Stimulated activated CD4-positive, alpha-beta T cell treated with anti-CD3 and anti-CD28 coated beads, Interleukin-2, amount 100 ng/mL, for 24 hours (primary cell): ENCODE measurements around the gene C9orf153.
A peak's percentile ranks its signal among the peaks of the same experiment; 100 is the strongest.
"Not testable (repeated sequence)": the region's sequence is repeated elsewhere in the genome, so short reads cannot be mapped to it uniquely, and the experiment has no call there.

Experiments used
- DNase-seq, 2 donors: peaks; one replicate each; pipeline ENCODE4 v3.0.0-alpha.2; 2020

Gene C9orf153

DNA sequence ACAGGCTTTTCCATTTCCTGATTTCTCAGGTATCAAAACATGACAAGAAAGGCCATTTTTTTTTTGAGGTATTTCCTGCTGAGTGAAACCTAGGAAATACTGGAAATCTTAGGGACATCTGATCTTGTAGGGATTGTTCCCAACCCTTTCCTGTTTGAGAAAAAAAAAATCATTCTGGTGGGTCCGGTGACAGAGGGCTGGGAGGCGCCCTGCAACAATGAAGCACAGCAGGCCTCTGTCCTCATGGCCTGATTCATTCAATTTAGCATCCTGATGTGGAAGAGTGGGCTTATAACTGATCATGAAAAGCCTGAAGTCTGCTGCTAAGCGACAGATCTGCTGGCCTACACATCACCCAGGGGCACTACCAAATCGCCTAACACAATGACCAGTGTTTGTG is 3.0 kb upstream of the C9orf153 start:
- DNase-seq = no peak

DNA sequence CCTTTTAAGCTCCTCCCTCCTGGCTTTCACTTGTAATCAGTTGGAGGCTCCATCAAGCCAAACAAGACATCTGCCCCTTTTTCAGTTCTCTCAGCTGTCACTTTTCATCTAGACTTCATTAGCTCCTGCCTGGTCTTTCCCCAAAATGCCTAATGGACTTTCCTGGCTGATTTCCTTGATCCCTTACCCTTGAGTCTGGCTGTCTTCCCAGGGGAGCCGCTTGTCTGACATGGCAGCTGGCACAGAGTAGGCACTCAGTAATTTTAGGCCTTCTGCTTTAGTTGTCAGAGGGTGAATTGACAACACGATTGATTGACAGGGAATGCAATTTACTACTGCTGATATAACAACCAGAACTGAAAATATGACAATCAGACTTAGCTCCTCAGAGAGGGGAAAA is 2.1 kb downstream of the C9orf153 start:
- DNase-seq = no peak

DNA sequence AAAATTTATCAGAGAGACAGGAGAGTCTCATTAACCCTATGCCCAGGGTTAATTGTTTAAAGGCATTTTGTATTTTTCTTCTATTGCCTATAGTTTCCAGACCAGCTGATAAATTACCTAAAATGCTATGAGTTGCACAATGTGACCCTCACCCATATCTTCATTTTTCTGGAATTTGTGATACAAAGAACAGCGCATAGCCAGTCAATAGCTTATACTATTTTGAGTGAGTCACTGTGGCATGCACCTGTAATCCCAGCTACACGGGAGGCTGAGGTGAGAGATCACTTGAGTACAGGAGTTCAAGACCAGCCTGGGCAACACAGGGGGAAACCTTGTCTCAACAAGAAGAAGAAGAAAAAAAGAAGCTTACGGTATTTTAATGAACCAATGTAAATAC is 2.8 kb downstream of the C9orf153 start:
- DNase-seq = no peak

DNA sequence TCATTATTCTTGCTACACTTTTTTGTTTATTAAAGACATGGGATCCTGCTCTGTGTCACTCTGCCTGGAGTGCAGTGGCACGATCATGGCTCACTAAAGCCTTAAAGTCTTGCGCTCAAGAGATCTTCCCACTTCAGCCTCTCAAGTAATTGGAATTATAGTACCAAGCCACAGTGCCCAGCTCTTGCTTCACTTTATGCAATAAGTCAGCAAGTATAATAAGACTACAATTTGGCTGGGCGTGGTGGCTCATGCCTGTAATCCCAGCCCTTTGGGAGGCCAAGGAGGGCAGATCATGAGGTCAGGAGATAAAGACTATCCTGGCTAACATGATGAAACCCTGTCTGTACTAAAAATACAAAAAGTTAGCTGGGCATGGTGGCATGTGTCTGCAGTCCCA is 5.9 kb downstream of the C9orf153 start:
- no peak for DNase-seq

DNA sequence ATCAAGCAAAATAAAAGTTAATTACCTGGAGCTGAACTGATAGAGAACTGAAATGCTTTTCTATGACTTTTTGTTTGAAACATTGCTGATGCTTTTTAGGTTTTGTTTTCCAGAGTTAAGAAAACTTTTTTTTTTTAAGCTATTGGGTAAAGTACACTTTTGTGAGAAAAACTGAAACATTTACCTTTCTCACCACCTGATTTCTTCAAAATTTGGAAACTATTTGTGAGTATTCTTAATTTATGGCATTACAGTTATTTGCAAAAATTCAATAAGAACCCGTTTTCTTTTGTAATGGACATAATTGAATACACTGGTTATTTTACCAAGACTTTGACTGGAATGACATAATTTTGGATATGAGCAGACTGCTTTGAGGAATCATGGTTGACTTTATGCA is 6.6 kb downstream of the C9orf153 start:
- no peak for DNase-seq

DNA sequence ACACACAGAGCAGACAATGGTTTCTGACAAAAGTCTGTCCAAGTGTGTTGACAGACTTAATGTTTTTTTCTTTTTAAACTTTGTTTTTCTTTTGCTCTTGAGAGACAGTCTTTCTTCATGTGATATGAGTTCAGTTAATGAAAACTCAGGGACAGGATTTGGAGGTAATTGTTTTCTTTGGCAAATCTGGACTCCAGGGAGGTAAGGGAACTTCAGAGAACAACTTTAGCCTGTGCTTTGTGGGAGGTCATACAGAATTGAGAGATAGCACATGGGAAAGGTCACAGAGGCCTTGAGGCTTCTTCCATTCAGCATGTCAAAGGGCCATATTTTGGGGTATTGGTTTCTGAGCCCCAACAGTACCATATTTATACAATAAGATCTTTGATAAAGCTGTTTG is 9.3 kb downstream of the C9orf153 start:
- DNase-seq = no peak

DNA sequence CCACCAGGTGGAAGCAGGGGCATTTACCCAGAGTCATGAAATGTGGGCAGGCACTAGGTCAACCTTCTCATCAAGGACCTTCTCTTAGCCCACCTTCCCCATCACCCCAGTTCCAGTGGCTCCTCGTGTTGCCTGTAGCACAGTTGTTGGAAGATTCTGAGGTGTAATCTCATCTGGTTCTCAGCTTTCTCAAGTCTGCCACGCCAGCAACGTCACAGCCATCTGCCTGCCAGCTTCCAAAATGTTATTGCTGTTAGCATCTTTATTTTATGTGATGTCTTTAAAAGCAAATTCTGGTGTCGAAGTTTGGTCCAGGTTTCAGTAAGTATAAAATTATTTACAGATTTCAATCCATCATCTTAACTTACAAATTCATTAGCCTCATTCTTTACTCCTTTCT is 10.7 kb downstream of the C9orf153 start:
- no peak for DNase-seq

DNA sequence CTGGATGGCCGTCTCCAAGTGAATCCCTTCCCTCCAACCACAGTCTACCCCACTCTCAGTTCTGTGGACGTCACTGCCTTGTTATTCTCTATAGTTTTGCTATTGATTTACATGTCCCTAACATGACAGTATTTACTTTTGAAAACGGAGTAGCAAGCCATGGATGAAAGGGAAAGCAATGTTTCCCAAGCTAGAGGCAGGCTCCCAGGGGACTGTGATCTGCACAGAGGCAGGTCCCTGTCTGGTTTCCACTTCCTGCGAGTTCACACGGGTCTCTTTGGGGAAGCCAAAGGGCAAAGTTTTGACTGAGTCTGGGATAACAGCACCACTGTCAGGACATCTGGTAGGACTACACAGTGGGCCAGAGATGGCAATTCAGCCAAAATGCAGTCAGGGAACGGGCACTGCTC is 12.7 kb downstream of the C9orf153 start:
- no peak for DNase-seq

DNA sequence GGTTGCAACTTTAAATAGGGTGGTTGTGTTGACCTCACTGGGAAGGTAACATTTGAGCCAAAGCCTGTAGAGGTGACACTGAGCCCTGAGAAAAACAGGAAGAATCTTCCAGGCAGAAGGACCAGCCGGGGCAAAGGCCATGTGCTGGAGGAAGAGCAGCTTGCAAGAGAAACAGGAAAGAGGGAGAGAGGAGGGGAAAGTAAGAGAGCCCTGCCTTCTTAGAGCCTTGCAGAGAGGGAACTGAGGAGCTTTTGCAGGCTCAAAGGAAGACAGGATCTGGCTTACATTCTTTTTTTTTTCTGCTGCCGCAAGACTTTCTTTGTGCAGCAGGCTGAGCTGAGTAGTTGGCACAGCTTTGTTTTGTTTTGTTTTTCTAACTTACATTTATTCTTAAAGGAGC is 17.4 kb downstream of the C9orf153 start:
- no peak for DNase-seq

DNA sequence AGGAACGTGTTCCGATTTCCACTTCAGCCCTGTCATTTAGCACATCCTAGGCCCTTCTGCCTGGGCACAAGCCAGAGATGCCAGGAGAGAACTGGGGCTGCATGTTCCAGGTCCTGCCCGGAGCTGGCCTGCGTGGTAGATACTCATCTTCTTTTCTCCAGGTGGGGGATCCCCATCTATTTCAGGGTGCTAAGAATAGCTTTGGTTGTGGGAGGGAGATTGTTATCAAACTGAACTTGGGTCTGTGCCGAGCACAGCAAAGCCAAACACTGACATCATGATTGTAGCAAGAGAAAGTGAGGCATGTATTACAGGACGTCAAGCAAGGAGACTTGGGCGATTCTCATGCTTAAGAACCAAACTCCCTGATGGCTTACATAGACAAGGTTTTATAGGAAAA is 18.2 kb downstream of the C9orf153 start:
- peak in 1 of 2 donors; percentile 11 for DNase-seq

DNA sequence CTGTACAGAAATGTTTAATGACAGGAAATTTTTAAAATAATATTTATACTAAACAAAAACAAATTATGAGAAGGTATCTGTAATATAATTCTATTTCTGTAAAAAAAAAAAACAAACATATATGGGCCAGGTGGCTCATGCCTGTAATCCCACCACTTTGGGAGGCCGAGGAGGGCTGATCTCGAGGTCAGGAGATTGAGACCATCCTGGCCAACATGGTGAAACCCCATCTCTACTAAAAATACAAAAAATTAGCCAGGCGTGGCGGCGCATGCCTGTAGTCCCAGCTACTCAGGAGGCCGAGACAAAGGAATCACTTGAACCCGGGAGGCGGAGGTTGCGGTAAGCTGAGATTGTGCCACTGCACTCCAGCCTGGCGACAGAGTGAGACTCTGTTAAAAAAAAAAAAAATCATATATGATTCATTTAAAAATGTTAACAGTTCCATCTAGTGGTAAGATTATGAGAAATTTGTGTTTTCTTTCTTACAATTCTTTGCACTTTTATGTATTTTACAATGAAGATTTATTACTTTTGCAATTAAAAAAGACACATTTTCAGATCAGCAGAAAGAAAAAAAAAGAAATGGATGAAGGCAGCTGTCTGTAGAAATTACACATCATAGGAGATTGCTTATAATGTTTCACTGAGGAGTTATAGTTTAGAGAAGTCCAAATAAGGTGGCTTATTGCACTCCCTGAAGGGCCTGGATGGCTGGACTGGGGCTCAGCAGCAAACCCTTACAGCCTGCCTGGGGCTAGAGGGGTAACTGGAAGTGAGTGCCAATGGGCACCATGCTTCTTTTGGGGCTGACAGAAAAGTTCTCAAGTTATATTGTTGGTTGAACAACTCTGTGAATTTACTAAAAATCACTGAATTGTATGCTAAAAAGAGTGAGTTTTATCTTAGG is 20.3 kb downstream of the C9orf153 start:
- DNase-seq = no peak

DNA sequence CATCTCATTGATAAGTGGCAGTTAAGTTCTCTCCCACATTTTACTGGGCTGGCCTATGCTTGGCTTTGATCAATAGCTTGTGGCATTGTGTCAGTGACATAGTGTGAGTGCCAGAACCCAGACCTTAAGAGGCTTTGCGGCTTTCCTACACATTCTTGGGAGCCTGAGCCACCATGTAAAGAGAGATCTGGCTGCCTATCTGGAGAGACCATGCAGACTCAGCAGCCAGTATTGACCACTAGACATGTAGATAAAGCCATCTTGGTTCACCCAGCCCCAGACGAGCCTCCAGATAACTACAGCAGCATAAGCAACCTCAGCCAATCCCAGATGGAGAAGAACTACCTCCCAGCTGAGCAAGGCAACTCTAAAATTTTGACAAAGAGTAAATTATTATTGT is 28.6 kb downstream of the C9orf153 start:
- no peak for DNase-seq

DNA sequence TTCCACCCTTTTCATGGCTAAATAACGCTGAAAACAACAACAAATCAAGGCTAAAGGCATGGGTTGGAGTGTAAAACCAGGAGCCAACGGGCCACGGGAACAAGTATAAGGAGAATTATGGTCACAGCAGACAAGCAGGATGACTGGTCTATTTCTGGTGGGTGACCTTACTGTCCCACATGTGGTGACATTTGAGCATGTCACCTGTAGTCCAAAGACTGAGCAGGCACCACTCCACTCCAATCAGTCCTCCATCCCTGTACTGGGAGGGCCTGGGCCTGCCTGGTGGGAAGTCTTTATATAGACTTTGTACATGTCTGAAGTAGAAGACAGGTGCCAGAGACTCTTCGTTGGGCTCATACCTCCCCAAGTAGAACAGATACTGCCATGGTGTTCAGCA is 36.8 kb downstream of the C9orf153 start:
- DNase-seq = no peak

DNA sequence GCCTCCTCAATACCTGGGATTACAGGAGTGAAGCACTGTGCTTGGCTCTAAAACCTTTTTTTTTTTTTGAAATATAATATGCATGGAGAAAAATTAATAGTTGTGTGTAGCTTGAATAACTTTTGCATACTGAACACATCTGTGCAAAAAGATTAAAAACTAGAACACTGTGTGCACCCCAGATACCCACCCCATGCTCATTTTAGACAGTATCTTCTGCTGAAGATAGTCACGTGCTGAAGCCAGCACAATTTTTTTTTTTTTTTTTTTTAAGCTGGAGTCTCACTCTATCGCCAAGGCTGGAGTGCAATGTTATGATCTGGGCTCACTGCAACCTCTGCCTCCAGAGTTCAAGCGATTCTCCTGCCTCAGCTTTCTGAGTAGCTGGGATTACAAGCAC is 39.9 kb downstream of the C9orf153 start:
- DNase-seq = no peak

DNA sequence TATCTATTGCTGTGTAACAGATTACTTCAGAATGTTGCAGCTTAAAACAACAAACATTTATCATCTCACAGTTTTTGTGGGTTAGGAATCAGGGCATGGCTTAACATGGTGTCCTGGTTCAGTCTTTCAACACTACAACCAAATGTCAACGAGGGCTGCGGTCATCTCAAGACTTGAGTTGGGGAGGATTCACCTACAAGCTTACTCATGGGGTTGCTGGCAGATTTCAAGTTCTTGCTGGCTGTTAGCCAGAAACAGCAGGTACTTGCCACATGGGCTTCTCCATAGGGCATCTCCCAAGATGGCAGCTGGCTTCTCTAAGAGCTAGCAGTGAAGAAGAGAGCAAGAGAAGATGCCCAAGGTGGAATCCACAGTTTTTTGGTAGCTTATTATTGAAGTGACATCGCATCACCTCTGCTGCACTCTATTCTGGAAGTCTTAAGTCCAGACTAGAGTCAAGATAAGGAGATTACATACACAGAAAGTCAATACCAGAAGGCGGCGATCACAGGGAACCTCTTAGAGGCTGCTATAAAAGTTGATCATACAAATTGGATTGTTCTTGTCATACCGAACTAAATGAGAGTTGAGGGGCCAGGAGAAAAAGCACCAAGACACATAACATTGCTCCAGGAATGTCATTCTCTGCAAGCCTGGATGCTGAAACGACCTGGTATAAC is 42.2 kb downstream of the C9orf153 start:
- DNase-seq = no peak

DNA sequence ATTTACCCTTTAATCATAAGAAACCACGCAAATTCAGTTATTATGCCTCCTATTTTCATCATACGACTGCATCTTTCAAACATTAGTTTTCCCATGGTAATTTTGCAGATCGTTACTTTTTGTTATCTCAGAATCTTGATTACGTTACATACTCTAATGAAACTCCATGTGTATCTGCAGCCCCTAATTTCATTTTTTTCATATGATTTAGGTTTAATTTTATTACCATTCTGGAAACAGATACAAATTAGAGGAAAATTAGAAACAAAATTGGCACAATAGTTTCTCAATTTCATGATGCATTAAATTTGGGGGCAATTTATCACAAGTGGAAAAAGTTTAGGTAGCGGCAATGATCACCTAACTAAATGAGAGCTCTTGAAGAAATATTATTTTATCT is 52.3 kb downstream of the C9orf153 start:
- DNase-seq = no peak

DNA sequence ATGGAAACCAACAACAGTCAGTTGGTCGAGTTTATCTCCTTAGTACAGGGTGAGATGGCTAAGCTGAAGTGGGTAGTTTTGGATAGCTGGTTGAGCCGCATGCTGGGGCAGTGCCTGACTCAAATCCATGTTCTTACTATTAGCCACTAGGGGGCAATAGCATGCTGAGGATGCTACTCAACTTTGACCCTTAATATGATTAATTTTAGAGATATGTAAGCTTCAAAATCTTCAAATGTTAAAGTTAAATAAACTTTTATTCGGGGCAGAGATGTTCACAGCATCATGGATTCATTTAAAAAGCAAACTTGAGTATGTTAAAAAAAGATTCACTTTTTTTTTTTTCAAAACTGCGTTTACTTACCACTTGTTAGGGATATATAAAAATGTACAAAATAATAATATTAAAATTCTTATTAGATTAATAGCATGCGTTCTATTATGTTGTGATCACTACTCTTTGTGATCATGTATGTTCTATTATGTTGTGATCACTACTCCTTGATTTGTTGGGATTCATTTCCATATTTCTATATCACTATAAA is 57.0 kb downstream of the C9orf153 start:
- DNase-seq = peak in 1 of 2 donors; percentile 21

DNA sequence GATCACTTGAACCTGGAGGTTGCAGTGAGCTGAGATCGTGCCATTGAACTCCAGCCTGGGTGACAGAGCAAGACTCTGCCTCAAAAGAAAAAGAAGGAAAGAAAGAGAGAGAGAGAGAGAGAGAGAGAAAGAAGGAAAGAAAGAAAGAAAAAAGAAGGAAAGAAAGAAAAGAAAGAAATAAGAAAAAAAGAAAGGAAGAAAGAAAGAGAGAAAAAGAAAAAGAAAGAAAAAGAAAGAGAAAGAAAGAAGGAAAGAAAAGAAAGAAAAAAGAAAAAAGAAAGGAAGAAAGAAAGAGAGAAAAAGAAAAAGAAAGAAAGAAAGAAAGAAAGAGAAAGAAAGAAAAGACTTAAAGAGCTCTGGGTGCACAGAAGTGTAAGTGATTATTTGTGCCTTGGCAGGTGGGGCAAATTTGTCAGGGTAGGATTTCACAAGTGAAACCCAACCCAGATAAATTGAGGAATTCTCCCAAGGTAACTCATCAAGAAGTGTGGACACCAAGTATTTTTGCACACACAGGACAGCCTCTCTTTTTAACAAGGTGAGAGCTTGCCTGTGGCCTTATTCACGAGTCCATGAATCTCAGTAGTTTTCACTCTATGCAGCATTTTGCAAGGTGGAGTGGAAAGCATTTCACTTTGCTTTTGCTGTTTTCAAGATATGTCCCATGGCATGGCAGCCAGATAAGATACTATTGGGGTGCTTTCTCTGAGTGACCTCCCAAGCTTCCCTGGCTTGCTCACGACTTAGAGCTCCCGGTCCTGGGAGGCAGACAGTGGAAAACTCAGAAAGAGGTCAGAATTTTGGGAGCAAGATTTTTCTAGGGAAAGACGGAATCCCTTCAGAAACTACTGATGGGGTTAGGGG is 57.8 kb downstream of the C9orf153 start:
- DNase-seq = no peak

DNA sequence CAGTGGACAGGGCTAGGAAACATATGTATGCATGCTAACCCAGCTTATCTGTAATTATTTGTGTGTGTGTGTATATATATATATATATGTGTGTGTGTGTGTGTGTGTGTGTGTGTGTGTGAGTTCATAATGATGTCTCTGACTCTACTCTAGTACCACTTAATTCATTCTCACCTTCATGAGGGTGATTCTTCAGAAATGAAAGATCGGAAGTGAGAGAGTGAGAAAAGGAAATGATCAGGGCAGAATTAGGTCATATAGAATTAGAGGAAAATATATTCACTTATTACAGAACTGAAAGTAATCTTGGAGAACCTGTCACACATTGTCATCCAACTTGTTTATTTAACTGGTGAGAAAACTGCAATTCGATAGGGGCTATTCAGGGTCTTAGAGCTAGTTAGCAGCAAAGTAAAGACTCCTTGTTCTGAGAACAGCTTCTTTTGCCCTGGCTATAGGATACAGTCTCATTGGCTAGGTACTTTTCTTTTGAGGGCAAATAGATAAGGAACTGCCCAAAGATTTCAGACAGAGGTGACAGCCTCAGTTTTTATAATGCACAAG is 58.8 kb downstream of the C9orf153 start:
- no peak for DNase-seq

DNA sequence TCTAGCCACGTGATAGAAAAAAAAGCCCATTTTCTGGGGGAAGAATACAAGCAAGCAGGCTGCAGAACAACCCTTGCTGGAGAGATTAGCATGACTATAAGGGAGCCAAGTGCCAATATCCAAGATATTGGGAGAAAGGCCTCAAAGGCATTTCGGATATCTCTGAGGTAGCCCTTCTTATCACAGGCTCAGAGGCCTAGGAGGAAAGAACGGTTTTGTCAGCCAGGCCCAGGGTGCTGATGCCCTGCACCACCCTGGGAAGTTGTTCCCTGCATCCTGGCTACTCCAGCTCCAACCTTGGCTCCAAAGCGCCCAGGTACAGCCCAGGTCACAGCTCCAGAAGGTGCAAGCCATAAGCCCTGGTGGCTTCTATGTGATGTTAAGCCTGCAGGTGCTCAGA is 66.4 kb downstream of the C9orf153 start:
- no peak for DNase-seq

DNA sequence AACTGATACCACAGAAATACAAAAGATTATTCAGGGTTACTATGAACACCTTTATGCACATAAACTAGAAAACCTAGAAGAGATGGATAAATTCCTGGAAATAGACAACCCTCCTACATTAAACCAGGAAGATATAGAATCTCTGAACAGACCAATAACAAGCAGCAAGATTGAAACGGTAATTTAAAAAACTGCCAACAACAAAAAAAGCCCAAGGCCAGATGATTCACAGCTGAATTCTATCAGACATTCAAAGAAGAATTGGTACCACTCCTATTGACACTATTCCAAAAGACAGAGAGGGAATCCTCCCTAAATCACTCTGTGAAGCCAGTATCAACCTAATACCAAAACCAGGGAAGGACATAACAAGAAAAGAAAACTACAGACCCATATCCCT is 68.8 kb downstream of the C9orf153 start:
- not testable (repeated sequence) for DNase-seq

DNA sequence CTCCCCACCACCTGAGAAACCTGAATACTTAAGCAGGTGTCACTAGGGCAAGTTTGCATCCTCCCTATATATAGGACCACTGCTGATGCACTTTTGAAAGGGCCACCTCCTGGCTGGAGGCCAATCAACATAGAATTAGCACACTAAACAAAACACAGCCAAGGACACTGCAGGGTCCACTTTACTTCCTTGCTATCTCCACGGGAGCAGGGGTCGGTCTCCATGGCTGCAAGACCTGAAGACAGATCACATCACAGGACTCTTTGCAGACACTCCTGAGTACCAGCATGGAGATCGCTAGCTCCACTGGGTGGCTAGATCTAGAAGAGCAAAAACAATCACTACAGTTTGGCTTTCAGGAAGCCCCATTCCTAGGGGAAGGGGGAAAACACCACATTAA is 72.3 kb downstream of the C9orf153 start:
- DNase-seq = no peak

DNA sequence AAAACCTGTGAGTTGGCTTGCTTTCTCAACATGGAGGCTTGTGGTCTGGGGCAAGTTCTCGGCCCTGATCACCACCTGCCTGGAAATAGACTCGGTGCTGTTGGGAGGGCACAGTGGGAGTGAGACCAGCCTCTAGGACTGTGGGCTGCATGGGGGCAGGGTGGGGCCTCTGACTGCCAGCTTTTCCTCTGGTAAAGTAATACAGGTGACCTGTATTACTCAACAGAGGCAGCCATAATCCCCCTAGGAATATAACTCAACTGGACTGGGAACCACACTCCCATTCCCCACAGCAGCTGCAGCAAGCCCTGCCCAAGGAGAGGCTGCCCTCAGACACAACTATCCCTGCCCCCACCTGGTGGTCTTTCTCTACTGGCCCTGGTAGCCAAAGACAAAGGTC is 72.8 kb downstream of the C9orf153 start:
- DNase-seq = no peak
